Ovary (tissue), 3 donors: Measurements from ENCODE around the gene MICOS13.

Experiments
- EP300 ChIP-seq: sonication (generic); formaldehyde crosslinking; IDR thresholded peaks from one replicate; pipeline ENCODE4 v1.6.1; 2017; ENCODE audit warnings: antibody characterized with exemption
- TF ChIP-seq, protein P1 (sequence below), 3 donors: fragments of 450-650 bp in 2 of 3; fragments of 200-600 bp in 1 of 3; IDR thresholded peaks; one replicate each; pipeline versions ENCODE4 v1.5.1 to v1.8.0; 2016 to 2022; ENCODE audit warnings: antibody characterized with exemption in 3 of 3, mild to moderate bottlenecking in 1 of 3
- donor health status: DM: no; HTN: no; CAD: no.

DNA sequence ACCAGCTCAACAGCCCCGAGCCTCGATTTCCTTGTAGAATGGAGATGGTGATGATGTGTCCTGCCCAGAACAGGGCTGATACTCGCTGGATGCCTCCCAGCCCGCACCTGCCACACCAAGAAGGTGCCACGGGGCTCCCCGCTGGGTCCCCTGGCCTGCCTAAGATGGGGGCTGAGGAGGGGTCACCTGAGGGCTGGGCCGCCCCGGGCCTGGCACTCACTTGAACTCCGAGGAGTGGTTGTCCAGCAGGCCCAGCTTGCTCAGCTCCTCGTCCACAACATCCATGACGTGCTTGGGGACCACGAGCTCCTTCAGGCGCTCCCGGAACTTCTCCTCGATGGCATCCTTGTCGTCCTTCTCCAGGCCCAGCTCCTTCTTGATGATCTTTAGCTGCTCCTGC is 25.2 kb upstream of the MICOS13 start:
- TF ChIP-seq, protein P1, sequence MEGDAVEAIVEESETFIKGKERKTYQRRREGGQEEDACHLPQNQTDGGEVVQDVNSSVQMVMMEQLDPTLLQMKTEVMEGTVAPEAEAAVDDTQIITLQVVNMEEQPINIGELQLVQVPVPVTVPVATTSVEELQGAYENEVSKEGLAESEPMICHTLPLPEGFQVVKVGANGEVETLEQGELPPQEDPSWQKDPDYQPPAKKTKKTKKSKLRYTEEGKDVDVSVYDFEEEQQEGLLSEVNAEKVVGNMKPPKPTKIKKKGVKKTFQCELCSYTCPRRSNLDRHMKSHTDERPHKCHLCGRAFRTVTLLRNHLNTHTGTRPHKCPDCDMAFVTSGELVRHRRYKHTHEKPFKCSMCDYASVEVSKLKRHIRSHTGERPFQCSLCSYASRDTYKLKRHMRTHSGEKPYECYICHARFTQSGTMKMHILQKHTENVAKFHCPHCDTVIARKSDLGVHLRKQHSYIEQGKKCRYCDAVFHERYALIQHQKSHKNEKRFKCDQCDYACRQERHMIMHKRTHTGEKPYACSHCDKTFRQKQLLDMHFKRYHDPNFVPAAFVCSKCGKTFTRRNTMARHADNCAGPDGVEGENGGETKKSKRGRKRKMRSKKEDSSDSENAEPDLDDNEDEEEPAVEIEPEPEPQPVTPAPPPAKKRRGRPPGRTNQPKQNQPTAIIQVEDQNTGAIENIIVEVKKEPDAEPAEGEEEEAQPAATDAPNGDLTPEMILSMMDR (IDR thresholded peaks at IDR 0.05) = no peak
- TF ChIP-seq EP300 = no peak
